NCI-H446 treated with DMSO at 0.1 percent for 48 hours (cell line): ENCODE data around the gene OTOS.

ENCODE experiments used
- DNase-seq: peaks from one replicate; lab custom pipeline; 2025; lab: John Stamatoyannopoulos, UW

OTOS gene

DNA sequence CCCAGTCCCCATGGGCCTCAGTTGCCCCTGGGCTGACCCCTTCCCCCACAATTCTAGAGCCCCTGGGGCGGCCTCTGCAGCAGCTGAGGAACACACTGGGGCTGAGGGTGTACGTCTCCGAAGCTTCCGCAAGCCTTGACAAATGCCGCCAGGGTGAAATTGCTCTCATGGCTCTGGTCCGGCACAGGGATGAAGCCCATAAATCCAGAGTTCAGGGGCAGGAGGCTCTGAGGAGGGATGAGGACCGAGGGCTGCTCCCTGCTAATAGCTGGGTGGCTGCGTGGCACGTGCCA is 27.1 kb upstream of the OTOS start:
- no peak for DNase-seq

DNA sequence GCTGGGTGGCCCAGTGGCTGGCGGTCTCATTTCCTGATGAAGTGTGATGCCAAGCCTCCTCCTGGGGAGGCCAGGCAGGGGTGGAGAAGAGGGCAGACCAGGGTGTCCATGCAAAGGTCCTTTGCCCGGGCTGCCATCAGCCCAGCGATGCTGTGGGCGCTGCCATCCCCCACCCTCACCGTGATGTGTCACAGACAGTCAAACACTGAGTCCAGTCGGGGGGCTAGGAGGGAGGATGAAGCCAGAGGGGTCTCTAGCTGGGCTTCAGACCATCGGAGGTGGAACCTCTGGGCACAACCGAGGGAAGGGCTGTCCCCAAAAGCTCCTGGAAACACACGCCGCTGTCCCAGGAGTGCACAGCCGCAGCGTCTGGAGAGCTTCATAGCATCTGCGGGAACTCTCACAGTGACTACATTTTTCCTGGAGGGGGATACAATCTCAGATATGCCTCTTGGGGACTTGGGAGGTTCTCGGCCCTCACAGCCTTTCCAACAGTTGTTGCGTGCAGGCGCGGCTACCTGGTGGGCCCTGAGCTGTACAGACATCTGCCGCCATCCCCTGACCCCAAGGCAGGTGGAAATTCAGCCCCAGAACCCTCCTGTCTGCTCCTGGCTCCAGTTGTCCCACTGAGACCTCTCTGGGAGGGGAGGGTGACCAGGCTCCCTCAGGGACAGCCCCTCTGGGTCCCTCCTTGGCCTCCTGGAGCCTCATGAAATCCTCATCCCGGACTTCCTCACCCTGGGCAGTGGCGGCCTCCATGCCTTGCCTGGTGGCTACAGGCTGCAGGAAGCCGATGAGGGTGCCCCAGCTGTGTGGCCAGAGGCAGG is 26.5 kb upstream of the OTOS start:
- no peak for DNase-seq

- DNase-seq = no peak
Observed at GRCh38 chr2:240166191-240166590, 25.7 kb upstream of the OTOS start.

GRCh38 chr2:240165661-240166060 is 25.2 kb upstream of the OTOS start:
- no peak for DNase-seq

DNA sequence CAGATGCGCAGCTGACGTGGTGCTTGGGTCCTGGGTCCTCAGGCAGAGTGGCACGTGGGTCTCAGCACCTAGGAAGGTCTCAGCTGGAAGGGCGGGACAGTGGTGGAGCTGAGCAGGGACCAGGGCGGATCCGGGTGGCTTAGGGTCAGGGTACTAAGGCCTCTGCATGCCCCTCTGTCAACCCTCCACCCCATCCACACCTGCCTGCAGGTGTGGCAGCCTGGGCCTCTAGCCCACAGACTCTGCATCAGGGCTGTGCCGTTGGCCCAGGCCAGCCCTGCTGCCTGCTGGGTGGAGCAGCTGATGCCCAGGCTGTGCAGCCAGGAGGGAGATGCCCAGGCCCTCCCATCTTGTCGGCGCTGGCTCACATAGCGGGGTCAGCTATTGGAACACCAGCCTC is 24.6 kb upstream of the OTOS start:
- DNase-seq = no peak

DNA sequence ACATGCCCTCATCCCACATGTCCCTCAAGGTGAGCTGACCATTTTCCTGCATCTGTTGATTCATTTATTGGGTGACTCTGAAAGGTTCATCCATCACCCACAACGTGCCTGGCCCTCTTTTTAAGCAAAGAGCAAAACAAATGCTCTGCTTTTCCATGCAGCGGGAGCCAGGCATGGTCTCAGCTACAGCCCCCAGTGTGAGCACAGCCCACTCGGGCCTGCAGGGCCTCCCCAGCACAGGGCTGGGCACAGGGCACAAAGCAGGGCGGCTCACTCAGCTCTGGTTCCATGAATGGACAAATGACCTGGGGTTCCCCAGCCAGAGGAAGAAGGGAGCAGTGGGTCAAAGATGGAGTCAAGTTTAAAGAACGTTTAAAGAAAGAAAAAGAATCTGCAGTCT is 24.1 kb upstream of the OTOS start:
- DNase-seq = no peak

DNA sequence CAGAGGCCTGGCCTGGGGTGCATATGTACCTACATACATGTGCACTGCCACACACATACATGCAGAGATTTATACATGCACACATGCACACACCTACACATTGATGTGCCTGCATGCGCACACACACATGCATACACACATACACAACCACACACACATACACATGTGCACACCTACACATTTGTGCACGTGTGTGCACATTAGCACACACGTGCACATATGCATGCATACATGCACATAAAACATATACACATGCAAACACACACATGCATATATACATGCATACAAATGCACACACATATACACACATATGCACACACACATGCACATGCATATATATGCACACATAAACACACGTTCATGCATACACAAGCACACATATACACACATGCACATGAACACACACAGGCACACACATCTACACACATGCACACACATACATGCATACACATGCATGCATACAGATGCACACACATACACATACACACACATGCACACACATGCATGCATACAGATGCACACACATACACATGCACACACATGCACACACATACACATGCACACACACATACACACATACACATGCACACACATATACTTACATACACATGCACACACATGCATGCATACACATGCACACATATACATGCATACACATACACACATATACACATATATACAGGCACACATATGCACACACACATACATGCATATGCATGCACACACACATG is 23.6 kb upstream of the OTOS start:
- DNase-seq = no peak

- no peak for DNase-seq
Observed at GRCh38 chr2:240162939-240163714, 22.7 kb upstream of the OTOS start.

DNA sequence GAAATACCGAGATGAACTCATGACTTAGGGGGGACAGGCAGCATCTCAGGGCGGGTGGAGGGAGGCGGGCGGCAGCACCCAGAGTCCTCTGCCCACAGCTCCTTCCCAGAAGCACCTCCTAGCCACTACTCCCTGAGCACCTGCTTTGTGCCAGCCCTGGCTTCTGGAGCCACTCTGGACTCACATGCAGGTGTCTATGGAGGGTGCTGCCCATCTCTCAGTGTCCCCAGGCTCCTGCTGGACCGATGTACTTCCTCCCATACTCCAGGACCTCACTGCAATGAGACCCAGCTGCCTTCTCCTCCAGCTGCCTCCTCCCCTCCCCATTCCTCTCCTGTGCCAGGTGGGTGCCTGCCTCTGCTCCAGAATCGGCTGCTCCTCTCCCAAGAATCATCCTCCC is 22.1 kb upstream of the OTOS start:
- no peak for DNase-seq

- no peak for DNase-seq
Observed at GRCh38 chr2:240162032-240162431, 21.6 kb upstream of the OTOS start.

DNA sequence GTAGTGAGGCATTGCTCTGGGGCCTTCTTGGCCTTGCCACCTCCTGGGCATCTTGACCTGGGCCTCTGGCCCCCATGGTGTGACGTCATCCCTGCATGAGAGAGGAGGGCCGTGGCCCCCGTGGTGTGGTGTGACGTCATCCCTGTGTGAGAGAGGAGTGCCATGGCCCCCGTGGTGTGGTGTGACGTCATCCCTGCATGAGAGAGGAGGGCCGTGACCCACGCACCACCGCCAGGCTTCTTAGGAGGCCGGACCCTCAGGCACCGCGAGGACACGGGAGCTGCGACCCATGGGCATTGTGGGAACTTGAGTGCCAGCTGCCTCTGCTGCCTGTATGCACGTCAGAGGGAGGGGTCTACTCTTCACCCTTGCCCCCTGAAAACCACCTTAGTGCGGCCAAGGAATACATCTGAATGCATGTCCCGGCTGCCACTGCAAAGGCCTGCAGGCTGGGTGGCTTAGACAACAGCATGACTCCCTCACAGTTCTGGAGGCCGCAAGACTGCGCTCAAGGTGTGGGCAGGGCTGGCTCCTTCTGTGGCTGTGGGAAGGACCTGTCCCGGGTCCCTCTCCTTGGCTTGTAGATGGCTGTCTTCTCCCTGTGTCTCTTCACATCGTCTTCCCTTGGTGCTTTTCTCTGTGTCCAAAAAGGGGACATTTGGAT is 20.8 kb upstream of the OTOS start:
- DNase-seq = no peak

GRCh38 chr2:240160291-240161086 is 20.0 kb upstream of the OTOS start:
- no peak for DNase-seq

- DNase-seq = no peak
Observed at GRCh38 chr2:240159251-240159839, 18.9 kb upstream of the OTOS start.

DNA sequence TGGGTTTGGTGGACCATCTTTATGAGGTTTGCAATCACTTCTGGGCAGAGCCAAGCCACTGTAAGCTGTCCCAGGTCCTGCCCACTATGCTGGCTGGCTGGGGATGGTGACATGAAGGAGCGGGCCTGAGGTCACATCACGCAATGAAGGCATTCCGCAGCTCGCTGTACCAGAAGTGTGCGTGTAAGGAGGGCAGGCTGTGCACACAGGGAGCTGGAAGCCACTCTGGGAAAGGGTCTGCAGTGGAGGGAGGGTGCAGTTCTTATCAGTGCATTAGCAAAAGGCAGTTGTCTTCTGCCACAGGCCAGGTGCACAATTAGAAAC is 16.7 kb upstream of the OTOS start:
- no peak for DNase-seq

- DNase-seq = no peak
Observed at GRCh38 chr2:240156435-240157146, 16.1 kb upstream of the OTOS start.

GRCh38 chr2:240155745-240156390 is 15.4 kb upstream of the OTOS start:
- no peak for DNase-seq

- DNase-seq = no peak
Observed at GRCh38 chr2:240155048-240155744, 14.7 kb upstream of the OTOS start.

DNA sequence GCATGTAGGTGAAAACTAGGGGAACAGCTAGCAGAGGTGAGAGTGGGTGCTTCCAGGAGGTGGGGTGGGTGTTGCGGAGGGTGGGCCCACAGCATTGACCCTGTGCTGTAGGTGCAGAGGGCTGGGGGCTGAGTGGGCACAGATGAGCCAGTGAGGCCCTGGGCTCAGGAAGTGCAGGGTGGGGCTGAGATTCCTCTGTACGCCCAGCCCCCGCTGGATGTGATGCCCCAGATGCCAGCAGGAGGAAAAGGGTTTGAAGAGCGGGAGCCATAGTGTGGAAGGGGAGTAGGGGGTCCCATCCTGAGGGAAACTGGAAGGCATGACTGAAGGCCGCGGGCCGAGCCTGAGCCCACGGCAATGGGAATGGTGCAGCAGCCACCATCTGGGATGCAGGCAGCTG is 14.1 kb upstream of the OTOS start:
- DNase-seq = no peak

GRCh38 chr2:240153418-240153817 is 13.0 kb upstream of the OTOS start:
- no peak for DNase-seq
